AG04449 (cell line): ENCODE measurements around the gene TNXB.

Source experiments
- CTCF ChIA-PET: fragments of 350-600 bp; formaldehyde crosslinking; extraction: SDS; loops from one replicate; lab custom pipeline; 2021; ENCODE audit warnings: antibody characterized with exemption; lab: Yijun Ruan, JAX
- POLR2A ChIA-PET: fragments of 400-600, 350-600 bp; formaldehyde crosslinking; extraction: SDS; loops from one replicate; lab custom pipeline; 2020; ENCODE audit warnings: antibody characterized with exemption, inconsistent platforms; lab: Yijun Ruan, JAX
- DNase-seq: peaks from one replicate; pipeline ENCODE4 v3.0.0-alpha.2; 2010; ENCODE audit warnings: low read depth, low spot score
- H3K4me3 ChIP-seq: 2 replicates; pipeline ENCODE4 v1.5.1; 2011; ENCODE audit warnings: low read depth, mild to moderate bottlenecking, control low read depth, low read length
- CTCF ChIP-seq: IDR thresholded peaks from one replicate; pipeline ENCODE4 v1.5.1; 2011; ENCODE audit warnings: mild to moderate bottlenecking, moderate library complexity, low read length, control low read depth, inconsistent platforms; ENCODE audit not compliant: insufficient read depth; ENCODE audit errors: missing control alignments

TNXB gene

GRCh38 chr6:32111424-32112066 is 2.4 kb upstream of the TNXB start:
- TF ChIP-seq CTCF, result no peak
- DNase-seq, result no peak
- ChIA-PET CTCF (interaction anchor here (0.8 to 3.4 kb wide), 5 partner anchors 8 to 65 kb away, joined by 3 to 14 read pairs (median 4); no protein-coding TSS in a partner anchor), POLR2A (no interaction called here)
- H3K4me3 ChIP-seq, result no peak overlapping the region

- H3K4me3 ChIP-seq, result no peak overlapping the region
- DNase-seq, result no peak
- ChIA-PET POLR2A (no interaction called here), CTCF (interaction anchor here (0.8 to 3.4 kb wide), 5 partner anchors 9 to 64 kb away, joined by 3 to 14 read pairs (median 4); no protein-coding TSS in a partner anchor)
- no peak for TF ChIP-seq CTCF
Observed at GRCh38 chr6:32110632-32111031, 1.5 kb upstream of the TNXB start.

GRCh38 chr6:32109765-32110160 is 625 bp upstream of the TNXB start:
- ChIA-PET POLR2A (interaction anchor here (0.6 kb wide), 2 partner anchors 13 to 69 kb away, joined by 3 read pairs; no protein-coding TSS in a partner anchor), CTCF (interaction anchor here (1.4 to 9.3 kb wide), 3 partner anchors 8 to 63 kb away, joined by 4 to 66 read pairs (median 14); no protein-coding TSS in a partner anchor)
- H3K4me3 ChIP-seq, result no peak overlapping the region
- no peak for DNase-seq
- no peak for TF ChIP-seq CTCF

DNA sequence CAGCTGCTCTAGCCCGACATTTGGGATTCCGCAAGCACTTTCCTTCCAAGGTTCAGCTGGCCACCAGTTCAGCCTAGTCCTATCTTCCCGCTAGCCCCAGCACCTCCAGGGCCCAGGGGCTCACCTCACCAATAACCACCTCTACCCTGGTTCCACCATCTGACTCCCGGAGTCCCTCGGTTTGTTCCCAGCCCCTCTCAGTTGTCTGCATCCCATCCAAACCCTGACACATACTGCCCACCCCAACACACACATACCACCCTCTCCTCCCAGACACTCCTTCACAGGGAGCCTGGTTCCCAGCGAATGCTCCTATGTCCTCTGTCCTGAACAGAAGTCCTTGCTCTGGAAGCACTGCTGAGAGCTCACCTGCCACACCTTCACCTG is 418 bp downstream of the TNXB start:
- no peak for DNase-seq
- no peak overlapping the region for H3K4me3 ChIP-seq
- ChIA-PET POLR2A (interaction anchor here (0.9 kb wide), 1 partner anchor 16 kb away, joined by 5 read pairs; no protein-coding TSS in a partner anchor), CTCF (interaction anchor here (1.3 to 9.3 kb wide), 4 partner anchors 9 to 61 kb away, joined by 3 to 66 read pairs (median 9); no protein-coding TSS in a partner anchor)
- no peak for TF ChIP-seq CTCF

GRCh38 chr6:32108094-32108627 is 977 bp downstream of the TNXB start:
- no peak overlapping the region for H3K4me3 ChIP-seq
- DNase-seq, result no peak
- CTCF ChIA-PET, result interaction anchor here (0.6 to 9.3 kb wide), 5 partner anchors 9 to 27 kb away, joined by 3 to 66 read pairs (median 3); partner anchors contain the start of gene ATF6B
- no peak for TF ChIP-seq CTCF
- POLR2A ChIA-PET, result interaction anchor here (0.9 kb wide), 1 partner anchor 15 kb away, joined by 5 read pairs; no protein-coding TSS in a partner anchor

DNA sequence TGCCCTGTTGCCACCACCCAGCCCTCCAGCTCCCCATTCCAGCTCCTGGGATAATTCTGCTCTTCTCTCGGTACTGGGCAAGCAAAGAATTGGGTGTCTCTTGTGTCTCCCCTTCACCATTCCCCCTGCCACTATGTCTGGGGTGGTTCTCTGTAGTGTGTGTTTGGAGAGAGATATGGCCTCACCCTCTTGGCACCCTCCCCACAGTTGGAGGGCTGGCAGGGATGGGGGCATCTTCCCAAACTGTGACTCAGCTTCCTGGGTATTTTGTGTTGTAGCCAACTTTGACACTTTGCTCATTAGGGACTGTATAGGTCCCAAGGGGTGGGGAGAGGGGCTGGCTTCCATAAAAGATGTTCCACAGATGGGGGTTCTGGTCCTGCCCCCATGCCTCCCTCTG is 1.7 kb downstream of the TNXB start:
- DNase-seq, result no peak
- POLR2A ChIA-PET, result interaction anchor here (0.9 to 1.1 kb wide), 2 partner anchors 15 to 16 kb away, joined by 3 read pairs; no protein-coding TSS in a partner anchor

More for the DNA sequence above, 1.7 kb downstream of the TNXB start:
- H3K4me3 ChIP-seq, result no peak overlapping the region
- CTCF ChIA-PET, result interaction anchor here (1.2 to 9.3 kb wide), 5 partner anchors 10 to 59 kb away, joined by 3 to 66 read pairs (median 5); partner anchors contain the start of gene ATF6B
- no peak for TF ChIP-seq CTCF
